Measurements from ENCODE around the gene KLRC1.
A peak's percentile ranks its signal among the peaks of the same experiment; 100 is the strongest.
"Not testable (repeated sequence)": the region's sequence is repeated elsewhere in the genome, so short reads cannot be mapped to it uniquely, and the experiment has no call there.

KLRC1 gene

GRCh38 chr12:10405294-10405693 is 47.9 kb downstream of the KLRC1 start:
- Mint-ChIP-seq H3K4me3 (peak overlapping the region; percentile 38 to 63), H3K4me1 (ENCODE audit: low read depth in 2 of 2) (peaks cover 19% of the 10 kb centered on the region in 2 donors), H3K27ac (peak overlapping the region in 1 of 2 donors; percentile 78)

GRCh38 chr12:10404798-10405197 is 48.4 kb downstream of the KLRC1 start:
- Mint-ChIP-seq H3K4me1 (ENCODE audit: low read depth in 2 of 2) (peaks cover 22 to 23% of the 10 kb centered on the region in 2 donors), H3K27me3 (no peaks in the 10 kb centered on the region), H3K4me3 (peak overlapping the region; percentile 38 to 63), H3K36me3 (ENCODE audit: insufficient read depth) (peaks cover 42% of the 10 kb centered on the region), H3K9me3 (no peaks in the 10 kb centered on the region), H3K27ac (peak overlapping the region in 1 of 2 donors; percentile 78)
- ATAC-seq (replicated peaks) (no peak), DNase-seq (no peak)

More at GRCh38 chr12:10405294-10405693, 47.9 kb downstream of the KLRC1 start:
- ATAC-seq (replicated peaks) (no peak), DNase-seq (no peak)
- Mint-ChIP-seq H3K9me3 (no peaks in the 10 kb centered on the region), H3K27me3 (no peaks in the 10 kb centered on the region), H3K36me3 (ENCODE audit: insufficient read depth) (peaks cover 42% of the 10 kb centered on the region)

- Mint-ChIP-seq H3K4me3 (peak overlapping the region; percentile 70 to 76), H3K9me3 (no peaks in the 10 kb centered on the region), H3K36me3 (ENCODE audit: insufficient read depth) (peaks cover 36% of the 10 kb centered on the region), H3K4me1 (ENCODE audit: low read depth in 2 of 2) (peaks cover 24 to 39% of the 10 kb centered on the region in 2 donors), H3K27ac (peak overlapping the region; percentile 79 to 100), H3K27me3 (no peaks in the 10 kb centered on the region)
- no peak for DNase-seq
- ATAC-seq (replicated peaks) = no peak
These were observed 52.3 kb downstream of the KLRC1 start for GRCh38 chr12:10400829-10401228.

- ATAC-seq (replicated peaks) (no peak), DNase-seq (no peak)
- Mint-ChIP-seq H3K27me3 (no peaks in the 10 kb centered on the region), H3K36me3 (ENCODE audit: insufficient read depth) (peaks cover 50% of the 10 kb centered on the region), H3K4me1 (ENCODE audit: low read depth in 2 of 2) (peaks cover 41 to 63% of the 10 kb centered on the region in 2 donors), H3K27ac (peak overlapping the region in 1 of 2 donors; percentile 100), H3K9me3 (no peaks in the 10 kb centered on the region), H3K4me3 (peak overlapping the region; percentile 24 to 79)
These were observed 55.0 kb downstream of the KLRC1 start for GRCh38 chr12:10398168-10398567.

- H3K27ac Mint-ChIP-seq = peak overlapping the region; percentile 100
- peaks cover 43 to 65% of the 10 kb centered on the region in 2 donors for H3K4me1 Mint-ChIP-seq (ENCODE audit: low read depth in 2 of 2)
- peak overlapping the region; percentile 34 to 79 for H3K4me3 Mint-ChIP-seq
- ATAC-seq (replicated peaks) (peak; percentile 28), DNase-seq (peak in 2 of 3 experiments; percentile 22 to 39)
- no peaks in the 10 kb centered on the region for H3K9me3 Mint-ChIP-seq
- H3K27me3 Mint-ChIP-seq = no peaks in the 10 kb centered on the region
- H3K36me3 Mint-ChIP-seq (ENCODE audit: insufficient read depth) = peaks cover 51% of the 10 kb centered on the region
These were observed 55.9 kb downstream of the KLRC1 start for GRCh38 chr12:10397296-10397695.

DNA sequence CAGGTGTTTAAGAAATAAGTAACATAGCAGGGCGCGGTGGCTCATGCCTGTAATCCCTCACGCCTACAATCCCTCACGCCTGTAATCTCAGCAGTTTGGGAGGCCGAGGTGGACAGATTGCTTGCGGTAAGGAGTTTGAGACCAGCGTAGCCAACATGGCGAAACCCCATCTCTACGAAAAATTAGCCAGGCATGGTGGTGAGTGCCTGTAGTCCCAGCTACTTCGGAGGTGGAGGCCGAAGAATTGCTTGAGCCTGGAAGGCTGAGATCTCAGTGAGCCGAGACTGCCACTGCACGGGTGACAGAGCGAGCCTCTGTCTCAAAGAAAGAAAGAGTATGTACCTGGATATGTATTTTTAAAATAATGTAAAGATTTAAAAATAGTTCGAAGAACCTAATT is 57.0 kb downstream of the KLRC1 start:
- Mint-ChIP-seq H3K36me3 (ENCODE audit: insufficient read depth) (peaks cover 47% of the 10 kb centered on the region), H3K4me1 (ENCODE audit: low read depth in 2 of 2) (peaks cover 39 to 68% of the 10 kb centered on the region in 2 donors), H3K4me3 (peak overlapping the region; percentile 78 to 79), H3K27ac (peak overlapping the region; percentile 100)
- H3K9me3 Mint-ChIP-seq; DNase-seq; H3K27me3 Mint-ChIP-seq; ATAC-seq (replicated peaks): not testable (repeated sequence)

Data from effector memory CD8-positive, alpha-beta T cell (primary cell).